GM21447 (cell line): ENCODE measurements around the gene NR5A1.

Source experiments
- ATAC-seq: cut with Tn5 transposase; IDR thresholded peaks from one replicate; pipeline ENCODE4 v1.9.1; 2021; ENCODE audit not compliant: unreplicated experiment

The NR5A1 gene

GRCh38 chr9:124485201-124485600 is 22.0 kb downstream of the NR5A1 start:
- ATAC-seq = no peak

- ATAC-seq = no peak
Observed at GRCh38 chr9:124483481-124483880, 23.7 kb downstream of the NR5A1 start.

- ATAC-seq = no peak
Observed at GRCh38 chr9:124482431-124483031, 24.7 kb downstream of the NR5A1 start.

- ATAC-seq = no peak
Observed at GRCh38 chr9:124481115-124481514, 26.1 kb downstream of the NR5A1 start.

GRCh38 chr9:124480621-124480981 is 26.6 kb downstream of the NR5A1 start:
- ATAC-seq = no peak

- ATAC-seq = no peak
Observed at GRCh38 chr9:124479947-124480620, 27.1 kb downstream of the NR5A1 start.

- no peak for ATAC-seq
Observed at GRCh38 chr9:124479371-124479770, 27.8 kb downstream of the NR5A1 start.

GRCh38 chr9:124478354-124478753 is 28.8 kb downstream of the NR5A1 start:
- ATAC-seq = no peak

- ATAC-seq = no peak
Observed at GRCh38 chr9:124477648-124478285, 29.4 kb downstream of the NR5A1 start.

GRCh38 chr9:124477211-124477647 is 30.0 kb downstream of the NR5A1 start:
- no peak for ATAC-seq

- ATAC-seq = no peak
Observed at GRCh38 chr9:124475868-124476690, 31.1 kb downstream of the NR5A1 start.

- ATAC-seq = no peak
Observed at GRCh38 chr9:124475158-124475867, 31.9 kb downstream of the NR5A1 start.

GRCh38 chr9:124474151-124474550 is 33.0 kb downstream of the NR5A1 start:
- ATAC-seq = no peak

GRCh38 chr9:124473310-124473709 is 33.9 kb downstream of the NR5A1 start:
- ATAC-seq = no peak

- ATAC-seq = no peak
Observed at GRCh38 chr9:124472770-124473169, 34.4 kb downstream of the NR5A1 start.

GRCh38 chr9:124471761-124472160 is 35.4 kb downstream of the NR5A1 start:
- no peak for ATAC-seq

GRCh38 chr9:124470726-124471125 is 36.5 kb downstream of the NR5A1 start:
- ATAC-seq = no peak

GRCh38 chr9:124470306-124470705 is 36.9 kb downstream of the NR5A1 start:
- ATAC-seq = no peak

GRCh38 chr9:124469011-124469832 is 38.0 kb downstream of the NR5A1 start:
- no peak for ATAC-seq
